Measurements from ENCODE around the gene FRA10AC1. TPM values are rescaled to one million over a fixed set of nuclear protein-coding genes. Genes with fewer than 3 reads are reported as not detected.

Gene FRA10AC1
- total and polyA plus RNA-seq, 8 donors, result 1.2 to 42.0 (median 7.7) TPM

DNA sequence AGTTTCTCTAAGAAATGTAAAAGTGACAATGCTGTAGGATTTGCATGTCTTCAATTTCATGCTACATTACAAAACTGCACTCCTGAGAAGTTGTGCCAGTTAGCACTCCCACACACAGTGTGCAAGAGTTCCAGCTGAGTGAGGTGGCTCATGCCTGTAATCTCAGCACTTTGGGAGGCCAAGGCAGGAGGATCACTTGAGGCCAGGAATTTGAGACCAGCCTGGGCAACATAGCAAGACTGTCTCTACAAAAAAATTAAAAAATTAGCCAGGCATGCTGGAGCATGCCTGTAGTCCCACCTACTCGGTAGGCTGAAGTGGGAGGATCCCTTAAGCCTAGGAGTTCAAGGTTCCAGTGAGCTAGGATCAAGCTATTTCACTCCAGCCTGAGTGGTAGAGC, 44.6 kb downstream of the FRA10AC1 start:
- Histone ChIP-seq H3K27ac (no peak overlapping the region), H3K27me3 (no peaks in the 10 kb centered on the region), H3K4me3 (no peak overlapping the region), H3K9me3 (no peaks in the 10 kb centered on the region), H3K4me1 (no peaks in the 10 kb centered on the region), H3K36me3 (peaks cover 0 to 25% (median 18%) of the 10 kb centered on the region in 4 donors)
- WGBS, 5 donors, result 79 to 100% (median 89%) methylated on average over 1 of the region's 1 CpG
- intact Hi-C loops (cut with DNase I; ENCODE audit: low total_unique reads), result no loop called here
- no peak for DNase-seq
- TF ChIP-seq, protein P1, sequence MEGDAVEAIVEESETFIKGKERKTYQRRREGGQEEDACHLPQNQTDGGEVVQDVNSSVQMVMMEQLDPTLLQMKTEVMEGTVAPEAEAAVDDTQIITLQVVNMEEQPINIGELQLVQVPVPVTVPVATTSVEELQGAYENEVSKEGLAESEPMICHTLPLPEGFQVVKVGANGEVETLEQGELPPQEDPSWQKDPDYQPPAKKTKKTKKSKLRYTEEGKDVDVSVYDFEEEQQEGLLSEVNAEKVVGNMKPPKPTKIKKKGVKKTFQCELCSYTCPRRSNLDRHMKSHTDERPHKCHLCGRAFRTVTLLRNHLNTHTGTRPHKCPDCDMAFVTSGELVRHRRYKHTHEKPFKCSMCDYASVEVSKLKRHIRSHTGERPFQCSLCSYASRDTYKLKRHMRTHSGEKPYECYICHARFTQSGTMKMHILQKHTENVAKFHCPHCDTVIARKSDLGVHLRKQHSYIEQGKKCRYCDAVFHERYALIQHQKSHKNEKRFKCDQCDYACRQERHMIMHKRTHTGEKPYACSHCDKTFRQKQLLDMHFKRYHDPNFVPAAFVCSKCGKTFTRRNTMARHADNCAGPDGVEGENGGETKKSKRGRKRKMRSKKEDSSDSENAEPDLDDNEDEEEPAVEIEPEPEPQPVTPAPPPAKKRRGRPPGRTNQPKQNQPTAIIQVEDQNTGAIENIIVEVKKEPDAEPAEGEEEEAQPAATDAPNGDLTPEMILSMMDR (IDR thresholded peaks at IDR 0.05), result no peak
- no peak for TF ChIP-seq EP300 (IDR thresholded peaks at IDR 0.05)
- TF ChIP-seq POLR2A (IDR thresholded peaks at IDR 0.05), result no peak
- no peak for TF ChIP-seq POLR2AphosphoS5 (IDR thresholded peaks at IDR 0.05)

GRCh38 chr10:93656155-93656554, 46.2 kb downstream of the FRA10AC1 start:
- H3K36me3 ChIP-seq, result peaks cover 0 to 18% (median 13%) of the 10 kb centered on the region in 4 donors
- no peaks in the 10 kb centered on the region for H3K4me1 ChIP-seq
- H3K4me3 ChIP-seq, result no peak overlapping the region
- intact Hi-C loops (cut with DNase I; ENCODE audit: low total_unique reads), result no loop called here
- no peaks in the 10 kb centered on the region for H3K27me3 ChIP-seq
- 68 to 85% (median 80%) methylated on average over 1 of the region's 1 CpG for WGBS, 5 donors
- no peak overlapping the region for H3K27ac ChIP-seq
- TF ChIP-seq POLR2AphosphoS5 (IDR thresholded peaks at IDR 0.05) (no peak), EP300 (IDR thresholded peaks at IDR 0.05) (no peak), POLR2A (IDR thresholded peaks at IDR 0.05) (no peak)
- TF ChIP-seq, protein P1 (IDR thresholded peaks at IDR 0.05), result no peak
- DNase-seq, result no peak
- H3K9me3 ChIP-seq, result no peaks in the 10 kb centered on the region

DNA sequence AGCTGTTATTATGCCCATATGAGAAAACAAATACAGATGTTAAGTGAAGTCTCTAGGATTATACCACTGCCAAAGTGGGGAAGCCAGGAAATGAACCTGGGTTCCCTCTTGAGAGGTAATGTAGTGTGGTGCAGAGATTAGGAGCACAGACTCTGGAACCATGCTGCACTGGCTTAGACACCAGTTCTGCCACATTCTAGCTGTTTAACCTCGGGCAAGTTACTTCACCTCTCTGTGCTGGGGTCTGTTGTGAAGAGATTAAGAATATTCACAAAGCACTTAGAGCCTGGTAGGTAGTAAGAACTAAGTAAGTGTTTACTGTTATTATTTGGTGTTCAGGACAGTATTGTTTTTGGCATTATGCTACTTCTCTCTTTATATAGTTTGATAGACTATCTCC, 48.2 kb downstream of the FRA10AC1 start:
- Histone ChIP-seq H3K4me1 (no peaks in the 10 kb centered on the region), H3K9me3 (no peaks in the 10 kb centered on the region), H3K36me3 (no peaks in the 10 kb centered on the region), H3K27ac (no peak overlapping the region), H3K4me3 (no peak overlapping the region), H3K27me3 (no peaks in the 10 kb centered on the region)
- intact Hi-C loops (cut with DNase I; ENCODE audit: low total_unique reads), result no loop called here
- no peak for DNase-seq
- TF ChIP-seq POLR2AphosphoS5 (IDR thresholded peaks at IDR 0.05) (no peak), POLR2A (IDR thresholded peaks at IDR 0.05) (no peak), EP300 (IDR thresholded peaks at IDR 0.05) (no peak)
- TF ChIP-seq, protein P1 (IDR thresholded peaks at IDR 0.05), result no peak
- WGBS, 5 donors, result 75 to 90% (median 90%) methylated on average over 1 of the region's 1 CpG

DNA sequence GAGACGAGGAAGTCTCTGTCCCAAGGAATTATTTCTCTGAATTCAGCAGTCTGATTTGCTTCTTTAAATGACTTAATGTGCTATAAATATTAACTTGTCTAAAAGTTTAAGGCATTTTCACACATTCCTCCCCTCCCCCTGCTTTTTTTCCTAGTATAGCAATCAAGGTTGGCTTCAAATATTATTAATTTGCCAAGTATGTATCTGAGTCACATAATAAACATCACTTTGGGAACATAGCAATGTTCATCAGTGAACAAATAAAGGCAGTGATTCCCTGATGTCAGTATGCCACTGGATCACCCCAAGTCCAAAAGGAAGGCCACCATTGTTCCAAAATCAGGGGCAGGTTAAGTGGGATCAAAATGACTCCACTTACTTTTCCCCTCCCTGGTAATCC, 49.5 kb downstream of the FRA10AC1 start:
- Histone ChIP-seq H3K27me3 (no peaks in the 10 kb centered on the region), H3K4me1 (no peaks in the 10 kb centered on the region), H3K4me3 (no peak overlapping the region), H3K9me3 (no peaks in the 10 kb centered on the region), H3K27ac (no peak overlapping the region), H3K36me3 (no peaks in the 10 kb centered on the region)
- TF ChIP-seq POLR2A (IDR thresholded peaks at IDR 0.05) (no peak), POLR2AphosphoS5 (IDR thresholded peaks at IDR 0.05) (no peak), EP300 (IDR thresholded peaks at IDR 0.05) (no peak)
- TF ChIP-seq, protein P1 (IDR thresholded peaks at IDR 0.05), result no peak
- intact Hi-C loops (cut with DNase I; ENCODE audit: low total_unique reads), result no loop called here
- 69 to 96% (median 81%) methylated on average over 1 of the region's 1 CpG for WGBS, 5 donors
- DNase-seq, result no peak

All from stomach (tissue), 9 donors.